IMR-90 (cell line): Measurements from ENCODE around the gene CD84. TPM values are rescaled to one million over a fixed set of nuclear protein-coding genes. Genes with fewer than 3 reads are reported as not detected.

Experiments used
- ATAC-seq: fragments of 200-7000 bp; cut with Tn5 transposase; 2 replicates; pipeline ENCODE4 v1.9.1; 2020; ENCODE audit warnings: low read depth, mild to moderate bottlenecking, moderate library complexity
- BruUV-seq: library from RNA; stranded (reverse); fragments of 400-500 nt; replicated peaks from 2 replicates; lab custom pipeline; 2021; lab: Mats Ljungman, UMichigan
- CTCF ChIA-PET: fragments of 300-600 bp; formaldehyde crosslinking; extraction: SDS; loops from one replicate; lab custom pipeline; 2021; ENCODE audit warnings: antibody characterized with exemption; lab: Yijun Ruan, JAX
- POLR2A ChIA-PET: fragments of 300-600 bp; sonication (Branson Sonifier 250); formaldehyde crosslinking; loops from one replicate; lab custom pipeline; 2022; ENCODE audit warnings: antibody characterized with exemption; ENCODE audit not compliant: unreplicated experiment; lab: Charles Lee
- DNase-seq: peaks from one replicate; pipeline ENCODE4 v3.0.0; 2013
- H2AFZ ChIP-seq: replicated peaks from 2 replicates; pipeline ENCODE3; 2013; ENCODE audit warnings: low read length, mild to moderate bottlenecking; ENCODE audit not compliant: poor library complexity
- H2AK5ac ChIP-seq: 2 replicates; pipeline ENCODE4 v1.6.1; 2013; ENCODE audit warnings: low read depth, low read length, inconsistent platforms
- H2AK9ac ChIP-seq: replicated peaks from 2 replicates; pipeline ENCODE3; 2013; ENCODE audit warnings: mild to moderate bottlenecking, low read depth, low read length, moderate library complexity; ENCODE audit not compliant: poor library complexity
- H2BK120ac ChIP-seq: 2 replicates; pipeline ENCODE4 v1.6.1; 2013; ENCODE audit warnings: low read depth, low read length, inconsistent platforms
- H2BK15ac ChIP-seq: 3 replicates; pipeline ENCODE4 v1.6.1; 2013; ENCODE audit warnings: low read depth, low read length, inconsistent platforms
- H2BK20ac ChIP-seq: 2 replicates; pipeline ENCODE4 v1.6.1; 2013; ENCODE audit warnings: low read depth, mild to moderate bottlenecking, inconsistent platforms, low read length, moderate library complexity
- H2BK5ac ChIP-seq: 2 replicates; pipeline ENCODE4 v1.6.1; 2013; ENCODE audit warnings: mild to moderate bottlenecking, low read depth, low read length, inconsistent platforms; ENCODE audit not compliant: poor library complexity, severe bottlenecking
- H3K14ac ChIP-seq: replicated peaks from 2 replicates; pipeline ENCODE4 v1.6.1; 2013; ENCODE audit warnings: low read depth, low read length, inconsistent platforms
- H3K18ac ChIP-seq: 2 replicates; pipeline ENCODE4 v1.6.1; 2013; ENCODE audit warnings: low read depth, low read length, control low read depth
- H3K23ac ChIP-seq: 2 replicates; pipeline ENCODE4 v1.6.1; 2013; ENCODE audit warnings: low read depth, low read length, inconsistent platforms
- H3K27ac ChIP-seq: 2 replicates; pipeline ENCODE4 v1.5.1; 2013; ENCODE audit warnings: mild to moderate bottlenecking, control low read depth, low read length; ENCODE audit not compliant: insufficient read depth
- H3K27me3 ChIP-seq: 2 replicates; pipeline ENCODE4 v1.6.1; 2013; ENCODE audit warnings: low read length; ENCODE audit not compliant: control insufficient read depth, insufficient read depth
- H3K36me3 ChIP-seq: 2 replicates; pipeline ENCODE4 v1.6.1; 2013; ENCODE audit warnings: low read length, mixed read lengths; ENCODE audit not compliant: control insufficient read depth, insufficient read depth
- H3K4ac ChIP-seq: 2 replicates; pipeline ENCODE4 v1.6.1; 2013; ENCODE audit warnings: low read depth, low read length, inconsistent platforms
- H3K4me1 ChIP-seq: 2 replicates; pipeline ENCODE4 v1.6.1; 2013; ENCODE audit warnings: low read length, mixed read lengths; ENCODE audit not compliant: control insufficient read depth, insufficient read depth
- H3K4me2 ChIP-seq: 2 replicates; pipeline ENCODE4 v1.6.1; 2013; ENCODE audit warnings: low read depth, mild to moderate bottlenecking, control low read depth, low read length, moderate library complexity
- H3K4me3 ChIP-seq: 2 replicates; pipeline ENCODE4 v1.5.1; 2013; ENCODE audit warnings: low read depth, mild to moderate bottlenecking, control low read depth, low read length, moderate library complexity; ENCODE audit not compliant: insufficient read depth
- H3K56ac ChIP-seq: 2 replicates; pipeline ENCODE4 v1.6.1; 2013; ENCODE audit warnings: low read length, inconsistent platforms; ENCODE audit not compliant: insufficient read depth; ENCODE audit errors: extremely low read depth
- H3K79me1 ChIP-seq, 2 experiments: 2 replicates each; pipeline ENCODE4 v1.6.1; 2013; ENCODE audit warnings: low read length in 2 of 2, inconsistent platforms in 1 of 2, low read depth in 1 of 2
- H3K9ac ChIP-seq: 2 replicates; pipeline ENCODE4 v1.6.1; 2013; ENCODE audit warnings: low read depth, low read length, control low read depth
- H3K9me1 ChIP-seq: 2 replicates; pipeline ENCODE4 v1.6.1; 2013; ENCODE audit warnings: low read length, inconsistent platforms; ENCODE audit not compliant: insufficient read depth
- H3K9me3 ChIP-seq: 2 replicates; pipeline ENCODE4 v1.6.1; 2013; ENCODE audit warnings: low read length; ENCODE audit not compliant: control insufficient read depth, insufficient read depth
- H4K20me1 ChIP-seq: 2 replicates; pipeline ENCODE4 v1.6.1; 2013; ENCODE audit warnings: low read length, inconsistent platforms; ENCODE audit not compliant: insufficient read depth
- H4K5ac ChIP-seq: 2 replicates; pipeline ENCODE4 v1.6.1; 2013; ENCODE audit warnings: mild to moderate bottlenecking, low read depth, low read length, control low read depth
- H4K8ac ChIP-seq, 2 experiments: 2 replicates each; pipeline ENCODE4 v1.6.1; 2013; ENCODE audit warnings: low read depth in 2 of 2, low read length in 2 of 2, control low read depth in 1 of 2, inconsistent platforms in 1 of 2
- H4K91ac ChIP-seq: 2 replicates; pipeline ENCODE4 v1.6.1; 2013; ENCODE audit warnings: low read depth, low read length, inconsistent platforms; ENCODE audit not compliant: insufficient read depth
- CHD1 ChIP-seq: IDR thresholded peaks from 2 replicates; pipeline ENCODE4 v1.6.1; 2012; ENCODE audit warnings: low read depth, low read length, improper control_type of control experiment
- MXI1 ChIP-seq: IDR thresholded peaks from 2 replicates; pipeline ENCODE4 v1.6.1; 2012; ENCODE audit warnings: low read depth, mild to moderate bottlenecking, low read length, moderate library complexity, borderline replicate concordance
- RFX5 ChIP-seq: IDR thresholded peaks from 2 replicates; pipeline ENCODE4 v1.8.0; 2012; ENCODE audit warnings: low read depth, mild to moderate bottlenecking, low read length, moderate library complexity
- WGBS, 2 experiments: methylation state at CpG; one replicate each; pipeline versions ENCODE4 v1.1.5 to v1.1.7; 2013; ENCODE audit warnings: missing lambda C conversion rate in 2 of 2; ENCODE audit not compliant: insufficient read length in 1 of 2; ENCODE audit errors: extremely low coverage in 2 of 2; 5-methylcytosine and 5-hydroxymethylcytosine counted together
- dilution Hi-C: fragments of 300-500 bp; cut with HindIII; formaldehyde crosslinking; loops from one replicate; pipeline ENCODE4 v1.14.3; 2018; ENCODE audit warnings: low sequenced_read_pairs; ENCODE audit not compliant: unreplicated experiment
- in situ Hi-C: fragments of 300-500 bp; cut with MboI; formaldehyde crosslinking; loops from 3 replicates; pipeline ENCODE4 v1.14.3; 2019; ENCODE audit warnings: low sequenced_read_pairs, inconsistent platforms, mixed read lengths
- intact Hi-C: fragments of 100-400 bp; cut with micrococcal nuclease; formaldehyde crosslinking; loops from 2 replicates; pipeline ENCODE4 v1.10.0; 2022
- polyA plus RNA-seq, 3 experiments: library from polyadenylated mRNA; depleted of rRNA; stranded (reverse); fragments of >200 nt; gene quantifications; 2 replicates each; pipeline ENCODE4 v1.2.3, GENCODE V29; 2012; ENCODE audit warnings: low replicate concordance in 1 of 3
- total RNA-seq: library from RNA; depleted of rRNA; stranded (reverse); fragments of >200 nt; gene quantifications from 2 replicates; pipeline ENCODE4 v1.2.3, GENCODE V29; 2012; rRNA removed

The CD84 gene
- total and polyA plus RNA-seq, 2 of the 4 experiments (the other 2 are of a cell fraction): not detected

GRCh38 chr1:160491981-160492380, 87.3 kb downstream of the CD84 start:
- TF ChIP-seq CHD1 (no peak), RFX5 (no peak), MXI1 (no peak)
- intact Hi-C loops: no loop called here
- in situ Hi-C loops: no loop called here
- no peak overlapping the region for H3K23ac ChIP-seq
- no peak overlapping the region for H3K18ac ChIP-seq
- H2AK9ac ChIP-seq: no peak overlapping the region
- H4K20me1 ChIP-seq: no peaks in the 10 kb centered on the region
- no peaks in the 10 kb centered on the region for H3K4me1 ChIP-seq
- CTCF ChIA-PET: no interaction called here
- H2BK20ac ChIP-seq: no peak overlapping the region
- H3K14ac ChIP-seq: no peak overlapping the region
- no peak overlapping the region for H4K91ac ChIP-seq
- ATAC-seq: no peak
- POLR2A ChIA-PET: no interaction called here
- no peak overlapping the region for H3K4me2 ChIP-seq
- no peak overlapping the region for H2AFZ ChIP-seq
- no peak overlapping the region for H4K5ac ChIP-seq
- H2BK120ac ChIP-seq: no peak overlapping the region
- no peak overlapping the region for H3K27ac ChIP-seq
- H3K4ac ChIP-seq: no peak overlapping the region
- no peaks in the 10 kb centered on the region for H3K79me1 ChIP-seq
- H2AK5ac ChIP-seq: no peak overlapping the region
- H3K9me3 ChIP-seq: no peaks in the 10 kb centered on the region
- H4K8ac ChIP-seq: no peak overlapping the region
- no peak overlapping the region for H3K56ac ChIP-seq
- no TSS peak for BruUV-seq
- no peaks in the 10 kb centered on the region for H3K9me1 ChIP-seq
- no peak overlapping the region for H2BK15ac ChIP-seq
- 92% methylated on average over 2 of the region's 3 CpGs; no CpG with 5 or more reads in 1 of the 2 experiments for WGBS, 2 experiments
- H3K27me3 ChIP-seq: no peaks in the 10 kb centered on the region
- no peak overlapping the region for H2BK5ac ChIP-seq
- H3K9ac ChIP-seq: no peak overlapping the region
- H3K36me3 ChIP-seq: no peaks in the 10 kb centered on the region
- no peak overlapping the region for H3K4me3 ChIP-seq
- dilution Hi-C loops: no loop called here
- DNase-seq: no peak

Other genes starting within 250 kb of the CD84 start
- 377 and 436 TPM in 2 replicates for gene COPA, start 236.2 kb downstream of the CD84 start, total RNA-seq
- gene COPA, start 236.2 kb downstream of the CD84 start, polyA plus RNA-seq (2012; rRNA removed): 201 and 204 TPM in 2 replicates
- gene NCSTN, start 236.1 kb downstream of the CD84 start, total RNA-seq: 46.7 and 60.2 TPM in 2 replicates
- 182 and 194 TPM in 2 replicates for gene NCSTN, start 236.1 kb downstream of the CD84 start, polyA plus RNA-seq (2012; rRNA removed)
- gene NHLH1, start 212.4 kb downstream of the CD84 start, total RNA-seq: not detected in 2 replicates
- gene NHLH1, start 212.4 kb downstream of the CD84 start, polyA plus RNA-seq (2012; rRNA removed): 0.14 and 0.26 TPM in 2 replicates
- 0.28 and 0.36 TPM in 2 replicates for gene VANGL2, start 178.9 kb downstream of the CD84 start, total RNA-seq
- 3.2 and 3.6 TPM in 2 replicates for gene VANGL2, start 178.9 kb downstream of the CD84 start, polyA plus RNA-seq (2012; rRNA removed)
- not detected in 2 replicates for gene SLAMF6, start 56.2 kb downstream of the CD84 start, total RNA-seq
- not detected in 2 replicates for gene SLAMF6, start 56.2 kb downstream of the CD84 start, polyA plus RNA-seq (2012; rRNA removed)
- not detected in 2 replicates for gene SLAMF1, start 67.5 kb upstream of the CD84 start, total RNA-seq
- gene SLAMF1, start 67.5 kb upstream of the CD84 start, polyA plus RNA-seq (2012; rRNA removed): not detected in 2 replicates
- gene CD48, start 132.3 kb upstream of the CD84 start, total RNA-seq: not detected in 2 replicates
- not detected in 2 replicates for gene CD48, start 132.3 kb upstream of the CD84 start, polyA plus RNA-seq (2012; rRNA removed)
- not detected in 2 replicates for gene SLAMF7, start 159.8 kb upstream of the CD84 start, total RNA-seq
- gene SLAMF7, start 159.8 kb upstream of the CD84 start, polyA plus RNA-seq (2012; rRNA removed): not detected in 2 replicates
- gene LY9, start 216.7 kb upstream of the CD84 start, total RNA-seq: not detected in 2 replicates
- gene LY9, start 216.7 kb upstream of the CD84 start, polyA plus RNA-seq (2012; rRNA removed): not detected in 2 replicates